Mucosa of descending colon (tissue), 3 donors: Measurements from ENCODE around the gene PKHD1. TPM values are rescaled to one million over a fixed set of nuclear protein-coding genes. Genes with fewer than 3 reads are reported as not detected.

ENCODE experiments used
- ATAC-seq: fragments of 200-7000 bp; cut with Tn5 transposase; one replicate; pipeline ENCODE4 v1.9.1; 2020; ENCODE audit warnings: mild to moderate bottlenecking, moderate library complexity
- DNase-seq, 3 donors: peaks; one replicate each; pipeline ENCODE4 v3.0.0-alpha.2; 2020
- H3K36me3 ChIP-seq: fragments of 200-600 bp; one replicate; pipeline ENCODE4 v1.8.0; 2021; ENCODE audit warnings: low read depth, mild to moderate bottlenecking
- H3K4me1 ChIP-seq: fragments of 200-600 bp; one replicate; pipeline ENCODE4 v1.8.0; 2021; ENCODE audit warnings: low read depth, mild to moderate bottlenecking
- H3K4me3 ChIP-seq: fragments of 200-600 bp; one replicate; pipeline ENCODE4 v1.8.0; 2021; ENCODE audit warnings: mild to moderate bottlenecking
- H3K9me3 ChIP-seq: fragments of 200-600 bp; one replicate; pipeline ENCODE4 v1.8.0; 2021; ENCODE audit warnings: mild to moderate bottlenecking
- CTCF ChIP-seq: fragments of 200-600 bp; IDR thresholded peaks from one replicate; pipeline ENCODE4 v1.8.0; 2022; ENCODE audit warnings: antibody characterized with exemption, mild to moderate bottlenecking
- intact Hi-C, 2 donors: fragments of 100-400 bp; cut with DNase I in 1 of 2; cut with micrococcal nuclease in 1 of 2; formaldehyde crosslinking; loops; one replicate each; pipeline versions ENCODE4 v1.11.0 to v1.11.1; 2022; cut with DNase I, micrococcal nuclease
- total RNA-seq, 3 donors: library from RNA; stranded (reverse); fragmentation: NEBNext Ultra II Directional in 2 of 3; extraction: Animal tissue kit (Norgen Biotek cat#: 25700) in 2 of 3; gene quantifications; one replicate each; pipeline versions ENCODE4 v1.2.1 to v1.2.4, GENCODE V29; 2021 to 2023
- donor health status: DM: no; HTN: no; CAD: no; lungs with moderate emphysema.
- donor health status: DM: no; HTN: no; CAD: no.
- donor health status: DM: no; HTN: yes; CAD: no.

The PKHD1 gene
- total RNA-seq, 3 donors from 2014 or later, result 0.12 to 0.22 (median 0.20) TPM

DNA sequence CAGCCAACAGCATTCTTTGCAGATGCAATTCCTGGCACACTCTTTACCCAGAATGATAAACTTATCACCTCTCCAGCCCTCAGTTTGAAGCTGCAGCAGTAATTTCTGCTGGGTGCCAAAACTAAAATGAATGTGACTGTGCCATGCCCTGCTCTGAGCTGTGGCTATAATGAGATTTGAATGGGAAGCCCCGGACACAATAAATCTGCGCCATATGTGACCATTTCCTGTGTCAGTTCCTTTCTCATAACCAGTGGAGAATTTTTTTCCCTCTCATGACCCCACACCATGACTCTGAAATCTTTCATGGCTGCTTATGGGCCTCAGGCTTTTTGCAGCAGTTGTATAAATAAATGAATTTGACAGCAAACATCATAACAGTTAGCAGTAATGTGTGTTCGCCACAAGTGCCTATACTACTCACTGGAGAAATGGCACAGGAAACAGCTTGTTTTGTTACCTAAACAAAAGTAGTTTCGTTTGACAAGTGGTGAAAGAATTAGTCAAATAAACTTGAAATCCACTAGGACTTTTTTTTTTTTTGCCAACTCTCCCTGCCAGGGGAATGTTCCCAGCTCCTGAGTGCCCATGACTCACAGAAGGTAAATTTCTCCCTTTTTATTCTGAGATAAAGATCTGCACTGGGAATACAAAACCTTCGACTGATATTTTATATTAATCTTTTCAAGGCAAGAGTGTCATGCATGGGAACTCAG, 408.4 kb downstream of the PKHD1 start:
- peaks cover 16% of the 10 kb centered on the region for H3K4me1 ChIP-seq
- no peaks in the 10 kb centered on the region for H3K9me3 ChIP-seq
- TF ChIP-seq CTCF, result no peak
- intact Hi-C loops, result no loop called here
- H3K4me3 ChIP-seq, result no peak overlapping the region
- no peaks in the 10 kb centered on the region for H3K36me3 ChIP-seq
- ATAC-seq, result no peak
- peak in 1 of 3 donors; percentile 2 for DNase-seq

DNA sequence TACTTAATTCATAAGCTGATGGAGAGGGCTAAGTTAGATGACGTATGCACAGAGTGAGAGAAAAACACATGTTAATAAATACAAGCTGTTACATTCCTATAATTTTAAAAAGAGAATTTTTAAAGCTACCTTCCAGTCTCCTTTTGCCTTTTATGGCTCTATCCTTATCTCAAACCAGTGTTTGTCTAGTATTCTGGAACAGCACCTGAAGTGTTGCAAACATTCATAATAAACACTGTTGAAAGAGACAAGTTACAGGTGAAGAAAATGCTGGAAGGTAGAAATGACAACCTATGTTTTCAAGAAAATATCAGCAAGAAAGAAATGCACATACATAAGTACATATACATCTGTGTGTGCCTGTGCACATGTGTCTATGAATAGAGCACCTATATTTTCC, 409.1 kb downstream of the PKHD1 start:
- no peak for DNase-seq
- no peak for TF ChIP-seq CTCF
- intact Hi-C loops, result no loop called here

DNA sequence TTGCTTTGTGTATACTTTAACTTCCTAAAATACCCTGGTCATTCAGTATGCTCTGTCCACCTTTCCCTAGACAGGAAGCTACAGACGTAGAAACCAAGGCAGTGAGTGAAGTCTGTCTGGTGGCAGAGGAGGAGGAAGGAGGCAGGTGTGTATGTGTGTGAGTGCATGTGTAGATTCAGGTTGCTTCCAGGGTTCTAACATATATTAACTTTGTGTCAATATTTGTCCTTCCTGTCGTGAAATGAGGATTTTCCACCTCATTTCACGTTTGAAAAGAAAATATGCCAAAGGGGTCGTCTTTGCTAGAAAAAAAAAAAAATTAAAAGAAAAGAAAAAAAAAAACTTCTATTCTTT, 411.5 kb downstream of the PKHD1 start:
- intact Hi-C loops, result no loop called here

More for the DNA sequence above, 409.1 kb downstream of the PKHD1 start:
- H3K36me3 ChIP-seq, result no peaks in the 10 kb centered on the region
- no peak overlapping the region for H3K4me3 ChIP-seq
- no peak for ATAC-seq
- H3K4me1 ChIP-seq, result peaks cover 16% of the 10 kb centered on the region
- no peaks in the 10 kb centered on the region for H3K9me3 ChIP-seq

GRCh38 chr6:51675020-51675921, 412.1 kb downstream of the PKHD1 start:
- Histone ChIP-seq H3K9me3 (no peaks in the 10 kb centered on the region), H3K36me3 (no peaks in the 10 kb centered on the region), H3K4me3 (no peak overlapping the region), H3K4me1 (peaks cover 16% of the 10 kb centered on the region)
- DNase-seq, result no peak
- TF ChIP-seq CTCF, result no peak
- no peak for ATAC-seq
- intact Hi-C loops, result no loop called here

More for the DNA sequence above, 411.5 kb downstream of the PKHD1 start:
- no peaks in the 10 kb centered on the region for H3K9me3 ChIP-seq
- H3K4me1 ChIP-seq, result peaks cover 16% of the 10 kb centered on the region
- peak; percentile 30 for ATAC-seq
- no peaks in the 10 kb centered on the region for H3K36me3 ChIP-seq
- TF ChIP-seq CTCF, result no peak
- peak in 1 of 3 donors; percentile 38 for DNase-seq
- no peak overlapping the region for H3K4me3 ChIP-seq

DNA sequence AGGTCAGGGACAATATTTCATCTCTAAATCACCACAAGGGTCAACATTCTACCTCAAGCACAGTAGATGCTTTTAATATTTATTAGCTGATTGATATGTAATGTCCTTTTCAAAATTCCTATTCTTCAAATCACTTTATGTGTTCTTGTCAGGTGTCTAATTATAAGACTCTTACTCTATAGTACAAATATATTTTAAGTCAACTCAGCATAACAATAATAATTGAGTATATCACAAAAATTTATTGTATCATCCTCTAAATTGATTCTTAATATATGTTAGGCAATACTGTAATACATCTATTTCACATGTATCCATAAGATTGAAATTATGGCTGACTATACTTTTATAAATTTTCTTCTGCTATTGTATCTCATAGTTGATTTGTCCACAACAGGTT, 423.9 kb downstream of the PKHD1 start:
- Histone ChIP-seq H3K9me3 (no peaks in the 10 kb centered on the region), H3K4me1 (no peaks in the 10 kb centered on the region), H3K4me3 (no peak overlapping the region), H3K36me3 (no peaks in the 10 kb centered on the region)
- DNase-seq (no peak), ATAC-seq (no peak)
- intact Hi-C loops, result no loop called here
- no peak for TF ChIP-seq CTCF
